IMR-90 (cell line): ENCODE data around the gene FAR2. TPM values are rescaled to one million over a fixed set of nuclear protein-coding genes. Genes with fewer than 3 reads are reported as not detected.

Source experiments
- ATAC-seq: fragments of 200-7000 bp; cut with Tn5 transposase; 2 replicates; pipeline ENCODE4 v1.9.1; 2020; ENCODE audit warnings: low read depth, mild to moderate bottlenecking, moderate library complexity
- BruUV-seq: library from RNA; stranded (reverse); fragments of 400-500 nt; replicated peaks from 2 replicates; lab custom pipeline; 2021; lab: Mats Ljungman, UMichigan
- CTCF ChIA-PET: fragments of 300-600 bp; formaldehyde crosslinking; extraction: SDS; loops from one replicate; lab custom pipeline; 2021; ENCODE audit warnings: antibody characterized with exemption; lab: Yijun Ruan, JAX
- POLR2A ChIA-PET: fragments of 300-600 bp; sonication (Branson Sonifier 250); formaldehyde crosslinking; loops from one replicate; lab custom pipeline; 2022; ENCODE audit warnings: antibody characterized with exemption; ENCODE audit not compliant: unreplicated experiment; lab: Charles Lee
- DNase-seq: peaks from one replicate; pipeline ENCODE4 v3.0.0; 2013
- H2AFZ ChIP-seq: replicated peaks from 2 replicates; pipeline ENCODE3; 2013; ENCODE audit warnings: low read length, mild to moderate bottlenecking; ENCODE audit not compliant: poor library complexity
- H2AK5ac ChIP-seq: 2 replicates; pipeline ENCODE4 v1.6.1; 2013; ENCODE audit warnings: low read depth, low read length, inconsistent platforms
- H2AK9ac ChIP-seq: replicated peaks from 2 replicates; pipeline ENCODE3; 2013; ENCODE audit warnings: mild to moderate bottlenecking, low read depth, low read length, moderate library complexity; ENCODE audit not compliant: poor library complexity
- H2BK120ac ChIP-seq: 2 replicates; pipeline ENCODE4 v1.6.1; 2013; ENCODE audit warnings: low read depth, low read length, inconsistent platforms
- H2BK15ac ChIP-seq: 3 replicates; pipeline ENCODE4 v1.6.1; 2013; ENCODE audit warnings: low read depth, low read length, inconsistent platforms
- H2BK20ac ChIP-seq: 2 replicates; pipeline ENCODE4 v1.6.1; 2013; ENCODE audit warnings: low read depth, mild to moderate bottlenecking, inconsistent platforms, low read length, moderate library complexity
- H2BK5ac ChIP-seq: 2 replicates; pipeline ENCODE4 v1.6.1; 2013; ENCODE audit warnings: mild to moderate bottlenecking, low read depth, low read length, inconsistent platforms; ENCODE audit not compliant: poor library complexity, severe bottlenecking
- H3K14ac ChIP-seq: replicated peaks from 2 replicates; pipeline ENCODE4 v1.6.1; 2013; ENCODE audit warnings: low read depth, low read length, inconsistent platforms
- H3K18ac ChIP-seq: 2 replicates; pipeline ENCODE4 v1.6.1; 2013; ENCODE audit warnings: low read depth, low read length, control low read depth
- H3K23ac ChIP-seq: 2 replicates; pipeline ENCODE4 v1.6.1; 2013; ENCODE audit warnings: low read depth, low read length, inconsistent platforms
- H3K27ac ChIP-seq: 2 replicates; pipeline ENCODE4 v1.5.1; 2013; ENCODE audit warnings: mild to moderate bottlenecking, control low read depth, low read length; ENCODE audit not compliant: insufficient read depth
- H3K27me3 ChIP-seq: 2 replicates; pipeline ENCODE4 v1.6.1; 2013; ENCODE audit warnings: low read length; ENCODE audit not compliant: control insufficient read depth, insufficient read depth
- H3K36me3 ChIP-seq: 2 replicates; pipeline ENCODE4 v1.6.1; 2013; ENCODE audit warnings: low read length, mixed read lengths; ENCODE audit not compliant: control insufficient read depth, insufficient read depth
- H3K4ac ChIP-seq: 2 replicates; pipeline ENCODE4 v1.6.1; 2013; ENCODE audit warnings: low read depth, low read length, inconsistent platforms
- H3K4me1 ChIP-seq: 2 replicates; pipeline ENCODE4 v1.6.1; 2013; ENCODE audit warnings: low read length, mixed read lengths; ENCODE audit not compliant: control insufficient read depth, insufficient read depth
- H3K4me2 ChIP-seq: 2 replicates; pipeline ENCODE4 v1.6.1; 2013; ENCODE audit warnings: low read depth, mild to moderate bottlenecking, control low read depth, low read length, moderate library complexity
- H3K4me3 ChIP-seq: 2 replicates; pipeline ENCODE4 v1.5.1; 2013; ENCODE audit warnings: low read depth, mild to moderate bottlenecking, control low read depth, low read length, moderate library complexity; ENCODE audit not compliant: insufficient read depth
- H3K56ac ChIP-seq: 2 replicates; pipeline ENCODE4 v1.6.1; 2013; ENCODE audit warnings: low read length, inconsistent platforms; ENCODE audit not compliant: insufficient read depth; ENCODE audit errors: extremely low read depth
- H3K79me1 ChIP-seq, 2 experiments: 2 replicates each; pipeline ENCODE4 v1.6.1; 2013; ENCODE audit warnings: low read length in 2 of 2, inconsistent platforms in 1 of 2, low read depth in 1 of 2
- H3K9ac ChIP-seq: 2 replicates; pipeline ENCODE4 v1.6.1; 2013; ENCODE audit warnings: low read depth, low read length, control low read depth
- H3K9me1 ChIP-seq: 2 replicates; pipeline ENCODE4 v1.6.1; 2013; ENCODE audit warnings: low read length, inconsistent platforms; ENCODE audit not compliant: insufficient read depth
- H3K9me3 ChIP-seq: 2 replicates; pipeline ENCODE4 v1.6.1; 2013; ENCODE audit warnings: low read length; ENCODE audit not compliant: control insufficient read depth, insufficient read depth
- H4K20me1 ChIP-seq: 2 replicates; pipeline ENCODE4 v1.6.1; 2013; ENCODE audit warnings: low read length, inconsistent platforms; ENCODE audit not compliant: insufficient read depth
- H4K5ac ChIP-seq: 2 replicates; pipeline ENCODE4 v1.6.1; 2013; ENCODE audit warnings: mild to moderate bottlenecking, low read depth, low read length, control low read depth
- H4K8ac ChIP-seq, 2 experiments: 2 replicates each; pipeline ENCODE4 v1.6.1; 2013; ENCODE audit warnings: low read depth in 2 of 2, low read length in 2 of 2, control low read depth in 1 of 2, inconsistent platforms in 1 of 2
- H4K91ac ChIP-seq: 2 replicates; pipeline ENCODE4 v1.6.1; 2013; ENCODE audit warnings: low read depth, low read length, inconsistent platforms; ENCODE audit not compliant: insufficient read depth
- MXI1 ChIP-seq: IDR thresholded peaks from 2 replicates; pipeline ENCODE4 v1.6.1; 2012; ENCODE audit warnings: low read depth, mild to moderate bottlenecking, low read length, moderate library complexity, borderline replicate concordance
- NFE2L2 ChIP-seq: fragments of 150-350 bp; IDR thresholded peaks from 2 replicates; pipeline ENCODE4 v1.6.1; 2016; ENCODE audit warnings: low read depth, mild to moderate bottlenecking, low read length
- POLR2A ChIP-seq: IDR thresholded peaks from 2 replicates; pipeline ENCODE4 v1.6.1; 2012; ENCODE audit warnings: mild to moderate bottlenecking, low read depth, low read length
- RCOR1 ChIP-seq: IDR thresholded peaks from 2 replicates; pipeline ENCODE4 v1.6.1; 2012; ENCODE audit warnings: mild to moderate bottlenecking, low read length, improper control_type of control experiment; ENCODE audit not compliant: insufficient replicate concordance
- RFX5 ChIP-seq: IDR thresholded peaks from 2 replicates; pipeline ENCODE4 v1.8.0; 2012; ENCODE audit warnings: low read depth, mild to moderate bottlenecking, low read length, moderate library complexity
- WGBS, 2 experiments: methylation state at CpG; one replicate each; pipeline versions ENCODE4 v1.1.5 to v1.1.7; 2013; ENCODE audit warnings: missing lambda C conversion rate in 2 of 2; ENCODE audit not compliant: insufficient read length in 1 of 2; ENCODE audit errors: extremely low coverage in 2 of 2; 5-methylcytosine and 5-hydroxymethylcytosine counted together
- dilution Hi-C: fragments of 300-500 bp; cut with HindIII; formaldehyde crosslinking; loops from one replicate; pipeline ENCODE4 v1.14.3; 2018; ENCODE audit warnings: low sequenced_read_pairs; ENCODE audit not compliant: unreplicated experiment
- in situ Hi-C: fragments of 300-500 bp; cut with MboI; formaldehyde crosslinking; loops from 3 replicates; pipeline ENCODE4 v1.14.3; 2019; ENCODE audit warnings: low sequenced_read_pairs, inconsistent platforms, mixed read lengths
- intact Hi-C: fragments of 100-400 bp; cut with micrococcal nuclease; formaldehyde crosslinking; loops from 2 replicates; pipeline ENCODE4 v1.10.0; 2022
- polyA plus RNA-seq, 3 experiments: library from polyadenylated mRNA; depleted of rRNA; stranded (reverse); fragments of >200 nt; gene quantifications; 2 replicates each; pipeline ENCODE4 v1.2.3, GENCODE V29; 2012; ENCODE audit warnings: low replicate concordance in 1 of 3
- total RNA-seq: library from RNA; depleted of rRNA; stranded (reverse); fragments of >200 nt; gene quantifications from 2 replicates; pipeline ENCODE4 v1.2.3, GENCODE V29; 2012
- TF ChIP-seq, protein P1 (sequence below): conservative IDR thresholded peaks from 2 replicates; pipeline ENCODE4 v1.5.1; 2012; ENCODE audit warnings: mild to moderate bottlenecking, low read depth, low read length, improper control_type of control experiment

Gene FAR2
- total and polyA plus RNA-seq, 2 of the 4 experiments (the other 2 are of a cell fraction) = 1.1 to 2.0 TPM

DNA sequence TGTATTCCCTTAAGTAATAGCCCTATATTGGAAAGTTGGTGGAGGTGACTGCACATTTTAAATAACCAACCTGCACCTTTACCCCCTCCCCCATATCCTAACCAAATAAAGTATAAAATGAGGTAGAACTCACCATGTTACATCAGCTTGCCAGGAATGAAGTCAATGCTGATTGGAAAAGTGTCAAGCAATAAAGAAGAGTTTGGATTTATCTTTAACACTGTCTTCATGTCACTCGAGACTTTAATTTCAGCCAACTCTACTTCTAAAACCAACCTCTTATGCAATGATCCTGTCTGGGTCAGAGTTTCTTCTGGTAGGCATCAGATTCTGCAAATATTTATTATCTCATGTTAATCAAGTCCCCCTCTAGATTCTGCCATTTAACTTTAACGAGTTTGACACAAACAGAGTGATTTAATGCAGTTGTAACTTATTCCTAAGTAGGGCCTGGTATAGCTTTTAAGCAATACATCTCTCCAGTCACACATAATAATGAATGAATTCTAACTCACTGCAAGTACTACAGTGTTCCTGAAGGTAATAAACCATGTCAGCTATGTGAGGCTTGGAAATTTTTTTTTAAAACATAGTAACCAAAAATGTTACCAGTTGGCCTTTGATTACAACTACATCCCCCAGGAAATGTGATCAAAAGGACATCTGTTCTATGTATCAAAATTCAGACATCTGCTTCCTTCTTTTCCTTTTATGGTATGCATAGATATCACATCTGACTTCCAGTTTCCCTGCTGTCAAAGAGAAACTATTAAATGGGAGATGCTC, 133.1 kb downstream of the FAR2 start:
- ChIA-PET POLR2A (no interaction called here), CTCF (no interaction called here)
- H2AK9ac ChIP-seq = no peak overlapping the region
- no peaks in the 10 kb centered on the region for H3K27me3 ChIP-seq
- no peaks in the 10 kb centered on the region for H3K36me3 ChIP-seq
- H3K4me1 ChIP-seq = peaks cover 3% of the 10 kb centered on the region; the same call in 1 of the 2 replicates
- no peaks in the 10 kb centered on the region for H4K20me1 ChIP-seq
- no peaks in the 10 kb centered on the region for H3K9me1 ChIP-seq
- H3K23ac ChIP-seq = no peak overlapping the region
- no peak overlapping the region for H2BK120ac ChIP-seq
- H4K91ac ChIP-seq = no peak overlapping the region
- no peak overlapping the region for H2BK15ac ChIP-seq
- H4K8ac ChIP-seq = no peak overlapping the region
- H3K4ac ChIP-seq = no peak overlapping the region
- no peak overlapping the region for H2BK20ac ChIP-seq
- ATAC-seq (no peak), DNase-seq (no peak)
- H2AFZ ChIP-seq = no peak overlapping the region
- H3K79me1 ChIP-seq = no peaks in the 10 kb centered on the region
- no peak overlapping the region for H4K5ac ChIP-seq
- no peak overlapping the region for H3K4me3 ChIP-seq
- no peak overlapping the region for H2BK5ac ChIP-seq
- no peak overlapping the region for H3K14ac ChIP-seq
- no peaks in the 10 kb centered on the region for H3K9me3 ChIP-seq
- no CpG with 5 or more reads among the region's 2 CpGs for WGBS, 2 experiments
- H3K9ac ChIP-seq = no peak overlapping the region
- intact Hi-C loops = no loop called here
- no peak overlapping the region for H3K56ac ChIP-seq
- dilution Hi-C loops = no loop called here
- H3K27ac ChIP-seq = no peak overlapping the region
- in situ Hi-C loops = no loop called here
- no peak overlapping the region for H3K4me2 ChIP-seq
- no peak for TF ChIP-seq NFE2L2
- no peak for TF ChIP-seq POLR2A
- TF ChIP-seq, protein P1, sequence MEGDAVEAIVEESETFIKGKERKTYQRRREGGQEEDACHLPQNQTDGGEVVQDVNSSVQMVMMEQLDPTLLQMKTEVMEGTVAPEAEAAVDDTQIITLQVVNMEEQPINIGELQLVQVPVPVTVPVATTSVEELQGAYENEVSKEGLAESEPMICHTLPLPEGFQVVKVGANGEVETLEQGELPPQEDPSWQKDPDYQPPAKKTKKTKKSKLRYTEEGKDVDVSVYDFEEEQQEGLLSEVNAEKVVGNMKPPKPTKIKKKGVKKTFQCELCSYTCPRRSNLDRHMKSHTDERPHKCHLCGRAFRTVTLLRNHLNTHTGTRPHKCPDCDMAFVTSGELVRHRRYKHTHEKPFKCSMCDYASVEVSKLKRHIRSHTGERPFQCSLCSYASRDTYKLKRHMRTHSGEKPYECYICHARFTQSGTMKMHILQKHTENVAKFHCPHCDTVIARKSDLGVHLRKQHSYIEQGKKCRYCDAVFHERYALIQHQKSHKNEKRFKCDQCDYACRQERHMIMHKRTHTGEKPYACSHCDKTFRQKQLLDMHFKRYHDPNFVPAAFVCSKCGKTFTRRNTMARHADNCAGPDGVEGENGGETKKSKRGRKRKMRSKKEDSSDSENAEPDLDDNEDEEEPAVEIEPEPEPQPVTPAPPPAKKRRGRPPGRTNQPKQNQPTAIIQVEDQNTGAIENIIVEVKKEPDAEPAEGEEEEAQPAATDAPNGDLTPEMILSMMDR = no peak
- no peak for TF ChIP-seq RFX5
- no peak for TF ChIP-seq MXI1
- no peak for TF ChIP-seq RCOR1
- no TSS peak for BruUV-seq
- no peak overlapping the region for H2AK5ac ChIP-seq
- no peak overlapping the region for H3K18ac ChIP-seq
